OCI-LY1 (cell line): ENCODE measurements around the gene MAD2L1BP.
A peak's percentile ranks its signal among the peaks of the same experiment; 100 is the strongest.

ENCODE experiments used
- EZH2 ChIP-seq: fragments of 200-600 bp; sonication (generic), shearing (Covaris generic); IDR thresholded peaks from 2 replicates; pipeline ENCODE4 v1.8.0; 2017; ENCODE audit warnings: borderline replicate concordance, mixed run types, mild to moderate bottlenecking, antibody characterized with exemption, low read length, moderate library complexity, mixed read lengths
- TF ChIP-seq, protein P1 (sequence below): fragments of 200-600 bp; sonication (generic), shearing (Covaris generic); IDR thresholded peaks from 2 replicates; pipeline ENCODE4 v1.5.1; 2017; ENCODE audit warnings: mild to moderate bottlenecking, antibody characterized with exemption, low read length, moderate library complexity, mixed read lengths

DNA sequence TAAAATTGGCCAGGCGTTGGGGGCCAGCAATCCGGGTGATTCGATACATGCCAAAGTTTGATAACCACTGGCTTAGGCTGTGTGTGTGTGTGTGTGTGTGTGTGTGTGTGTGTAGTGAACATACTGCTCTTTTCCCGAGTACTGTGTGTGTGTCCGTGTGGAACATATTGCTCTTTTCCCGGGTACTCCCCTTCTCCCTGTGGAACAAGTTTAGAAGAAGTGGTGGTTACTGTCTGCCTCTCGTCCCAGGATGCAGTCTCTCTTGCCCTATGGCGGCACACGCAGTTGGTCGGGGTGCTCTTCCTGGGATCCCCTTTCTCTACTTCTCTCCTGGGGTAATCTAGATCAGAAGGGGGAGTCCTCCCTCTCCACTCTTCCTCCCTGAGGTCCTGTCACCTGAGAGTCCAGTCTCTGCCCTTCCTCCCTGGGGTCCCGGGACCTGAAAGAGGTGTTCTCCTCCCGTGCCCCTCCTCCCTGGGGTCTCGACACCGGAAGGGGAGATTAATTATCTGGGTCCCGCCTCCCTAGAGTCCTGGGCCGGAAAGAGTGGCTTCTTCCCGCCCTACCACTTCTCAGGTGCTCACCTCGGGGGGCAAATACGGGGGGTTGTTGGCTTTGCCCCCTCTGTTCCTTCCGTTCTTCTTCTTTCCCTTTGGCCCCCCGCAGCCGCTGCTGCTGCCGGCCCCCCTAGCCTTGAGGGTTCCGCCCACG lies 7.1 kb upstream of the MAD2L1BP start:
- TF ChIP-seq, protein P1, sequence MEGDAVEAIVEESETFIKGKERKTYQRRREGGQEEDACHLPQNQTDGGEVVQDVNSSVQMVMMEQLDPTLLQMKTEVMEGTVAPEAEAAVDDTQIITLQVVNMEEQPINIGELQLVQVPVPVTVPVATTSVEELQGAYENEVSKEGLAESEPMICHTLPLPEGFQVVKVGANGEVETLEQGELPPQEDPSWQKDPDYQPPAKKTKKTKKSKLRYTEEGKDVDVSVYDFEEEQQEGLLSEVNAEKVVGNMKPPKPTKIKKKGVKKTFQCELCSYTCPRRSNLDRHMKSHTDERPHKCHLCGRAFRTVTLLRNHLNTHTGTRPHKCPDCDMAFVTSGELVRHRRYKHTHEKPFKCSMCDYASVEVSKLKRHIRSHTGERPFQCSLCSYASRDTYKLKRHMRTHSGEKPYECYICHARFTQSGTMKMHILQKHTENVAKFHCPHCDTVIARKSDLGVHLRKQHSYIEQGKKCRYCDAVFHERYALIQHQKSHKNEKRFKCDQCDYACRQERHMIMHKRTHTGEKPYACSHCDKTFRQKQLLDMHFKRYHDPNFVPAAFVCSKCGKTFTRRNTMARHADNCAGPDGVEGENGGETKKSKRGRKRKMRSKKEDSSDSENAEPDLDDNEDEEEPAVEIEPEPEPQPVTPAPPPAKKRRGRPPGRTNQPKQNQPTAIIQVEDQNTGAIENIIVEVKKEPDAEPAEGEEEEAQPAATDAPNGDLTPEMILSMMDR = peak; percentile 35; the same call in 1 of the 2 replicates
- no peak for TF ChIP-seq EZH2
